ENCODE data around the gene HM13. TPM values are rescaled to one million over a fixed set of nuclear protein-coding genes. Genes with fewer than 3 reads are reported as not detected.

Gene HM13
- total and polyA plus RNA-seq, 2 donors (not counting 1 experiment from before 2014, with no cell fraction given), result 73.2 to 85.1 TPM

DNA sequence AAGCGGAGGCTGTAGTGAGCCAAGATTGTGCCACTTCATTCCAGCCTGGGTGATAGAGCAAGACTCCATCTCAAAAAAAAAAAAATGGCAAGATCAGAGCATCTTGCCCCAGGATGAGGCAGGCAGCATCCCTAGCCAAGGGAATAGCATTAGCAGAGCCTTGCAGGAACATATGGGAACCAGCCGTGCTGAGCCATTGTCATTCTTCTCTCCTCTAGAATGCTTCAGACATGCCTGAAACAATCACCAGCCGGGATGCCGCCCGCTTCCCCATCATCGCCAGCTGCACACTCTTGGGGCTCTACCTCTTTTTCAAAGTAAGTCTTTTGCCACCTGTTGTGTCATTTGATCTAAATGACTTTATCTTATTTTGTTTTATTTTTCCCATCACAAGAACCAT lies 13.0 kb downstream of the HM13 start:
- DNase-seq, result no peak
- Histone ChIP-seq H3K9ac (ENCODE audit: low read length) (no peak overlapping the region), H3K9me3 (ENCODE audit: control extremely low read depth in 1 of 3, control insufficient read depth in 2 of 3, insufficient read depth in 1 of 3, low read length in 2 of 3) (no peaks in the 10 kb centered on the region), H3K4me1 (ENCODE audit: control insufficient read depth in 2 of 2, insufficient read depth in 2 of 2, low read length in 2 of 2) (no peaks in the 10 kb centered on the region), H3K27ac (ENCODE audit: low read length in 2 of 2) (no peak overlapping the region), H4K20me1 (ENCODE audit: control insufficient read depth, insufficient read depth, low read length, poor library complexity, severe bottlenecking) (peaks cover 10% of the 10 kb centered on the region), H3K79me2 (ENCODE audit: control insufficient read depth, insufficient read depth, low read length) (peaks cover 43% of the 10 kb centered on the region), H3K4me3 (ENCODE audit: control extremely low read depth in 1 of 5, extremely low read depth in 1 of 5, insufficient read depth in 1 of 5, low read depth in 2 of 5, low read length in 4 of 5) (no peak overlapping the region), H3K27me3 (replicated peaks in 1 of 4; ENCODE audit: control extremely low read depth in 1 of 4, control insufficient read depth in 3 of 4, insufficient read depth in 4 of 4, low read length in 3 of 4) (no peaks in the 10 kb centered on the region), H3K36me3 (replicated peaks in 1 of 2; ENCODE audit: control extremely low read depth in 1 of 2, control insufficient read depth in 1 of 2, extremely low read depth in 1 of 2, insufficient read depth in 2 of 2, low read length in 1 of 2) (peaks cover 0 to 31% of the 10 kb centered on the region in 2 experiments), H3K4me2 (replicated peaks; ENCODE audit: low read depth, low read length, poor library complexity, severe bottlenecking) (no peak overlapping the region), H2AFZ (ENCODE audit: insufficient read depth, low read depth, low read length, poor library complexity, severe bottlenecking) (no peak overlapping the region)
- ChIA-PET POLR2A (no interaction called here), CTCF (interaction anchor here (1.0 kb wide), 1 partner anchor 24 kb away, joined by 3 read pairs; no protein-coding TSS in a partner anchor)
- no peak overlapping the region for H3K4me3 Mint-ChIP-seq
- WGBS (ENCODE audit: insufficient coverage), result over 99% methylated on average over 6 of the region's 6 CpGs
- intact Hi-C loops (cut with micrococcal nuclease), result no loop called here
- no peak for ATAC-seq (ENCODE audit: low read depth)
- no peaks in the 10 kb centered on the region for H3K27me3 Mint-ChIP-seq
- H3K9me3 Mint-ChIP-seq (ENCODE audit: insufficient read depth), result no peaks in the 10 kb centered on the region
- no peak for TF ChIP-seq EZH2 (IDR thresholded peaks at IDR 0.05; ENCODE audit: borderline replicate concordance, insufficient read depth, low read depth, low read length, poor library complexity, severe bottlenecking)
- TF ChIP-seq, protein P1, sequence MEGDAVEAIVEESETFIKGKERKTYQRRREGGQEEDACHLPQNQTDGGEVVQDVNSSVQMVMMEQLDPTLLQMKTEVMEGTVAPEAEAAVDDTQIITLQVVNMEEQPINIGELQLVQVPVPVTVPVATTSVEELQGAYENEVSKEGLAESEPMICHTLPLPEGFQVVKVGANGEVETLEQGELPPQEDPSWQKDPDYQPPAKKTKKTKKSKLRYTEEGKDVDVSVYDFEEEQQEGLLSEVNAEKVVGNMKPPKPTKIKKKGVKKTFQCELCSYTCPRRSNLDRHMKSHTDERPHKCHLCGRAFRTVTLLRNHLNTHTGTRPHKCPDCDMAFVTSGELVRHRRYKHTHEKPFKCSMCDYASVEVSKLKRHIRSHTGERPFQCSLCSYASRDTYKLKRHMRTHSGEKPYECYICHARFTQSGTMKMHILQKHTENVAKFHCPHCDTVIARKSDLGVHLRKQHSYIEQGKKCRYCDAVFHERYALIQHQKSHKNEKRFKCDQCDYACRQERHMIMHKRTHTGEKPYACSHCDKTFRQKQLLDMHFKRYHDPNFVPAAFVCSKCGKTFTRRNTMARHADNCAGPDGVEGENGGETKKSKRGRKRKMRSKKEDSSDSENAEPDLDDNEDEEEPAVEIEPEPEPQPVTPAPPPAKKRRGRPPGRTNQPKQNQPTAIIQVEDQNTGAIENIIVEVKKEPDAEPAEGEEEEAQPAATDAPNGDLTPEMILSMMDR (IDR thresholded peaks at IDR 0.05), result no peak
- no peak overlapping the region for H3K27ac Mint-ChIP-seq
- peaks cover 9% of the 10 kb centered on the region for H3K4me1 Mint-ChIP-seq

DNA sequence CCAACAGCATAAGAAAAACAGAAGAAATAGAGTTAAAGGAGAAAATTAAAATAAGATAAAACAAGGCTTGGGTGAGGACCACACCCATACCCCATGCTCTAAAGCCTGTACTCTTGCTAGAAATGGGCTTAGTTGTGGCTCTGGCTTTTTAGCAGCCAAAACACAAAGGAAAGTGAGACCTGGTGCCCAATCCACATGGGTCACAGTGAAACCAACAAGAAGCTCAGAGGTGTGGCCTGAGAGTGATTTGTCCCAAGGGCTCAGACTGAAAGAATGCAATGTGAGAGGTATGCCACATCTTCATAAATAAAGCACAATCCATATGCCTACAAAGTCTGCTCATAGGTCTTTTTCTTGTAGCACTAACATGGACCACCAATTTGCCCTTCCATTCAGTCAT lies 21.1 kb downstream of the HM13 start:
- H3K9ac ChIP-seq (ENCODE audit: low read length), result no peak overlapping the region
- H3K4me1 Mint-ChIP-seq, result no peaks in the 10 kb centered on the region
- H2AFZ ChIP-seq (ENCODE audit: insufficient read depth, low read depth, low read length, poor library complexity, severe bottlenecking), result no peak overlapping the region
- H3K27me3 ChIP-seq (replicated peaks in 1 of 4; ENCODE audit: control extremely low read depth in 1 of 4, control insufficient read depth in 3 of 4, insufficient read depth in 4 of 4, low read length in 3 of 4), result no peaks in the 10 kb centered on the region
- no peaks in the 10 kb centered on the region for H3K27me3 Mint-ChIP-seq
- H3K27ac Mint-ChIP-seq, result no peak overlapping the region
- CTCF ChIA-PET, result no interaction called here
- peaks cover 26% of the 10 kb centered on the region for H3K79me2 ChIP-seq (ENCODE audit: control insufficient read depth, insufficient read depth, low read length)
- ATAC-seq (ENCODE audit: low read depth) (no peak), DNase-seq (no peak)
- no peak overlapping the region for H3K4me2 ChIP-seq (replicated peaks; ENCODE audit: low read depth, low read length, poor library complexity, severe bottlenecking)
- H3K4me3 ChIP-seq (ENCODE audit: control extremely low read depth in 1 of 5, extremely low read depth in 1 of 5, insufficient read depth in 1 of 5, low read depth in 2 of 5, low read length in 4 of 5), result no peak overlapping the region
- POLR2A ChIA-PET, result no interaction called here
- no peak for TF ChIP-seq EZH2 (IDR thresholded peaks at IDR 0.05; ENCODE audit: borderline replicate concordance, insufficient read depth, low read depth, low read length, poor library complexity, severe bottlenecking)
- TF ChIP-seq, protein P1 (IDR thresholded peaks at IDR 0.05), result no peak
- intact Hi-C loops (cut with micrococcal nuclease), result no loop called here
- no peaks in the 10 kb centered on the region for H3K9me3 Mint-ChIP-seq (ENCODE audit: insufficient read depth)
- peaks cover 25 to 77% of the 10 kb centered on the region in 2 experiments for H3K36me3 ChIP-seq (replicated peaks in 1 of 2; ENCODE audit: control extremely low read depth in 1 of 2, control insufficient read depth in 1 of 2, extremely low read depth in 1 of 2, insufficient read depth in 2 of 2, low read length in 1 of 2)
- H3K4me3 Mint-ChIP-seq, result no peak overlapping the region
- no peak overlapping the region for H3K27ac ChIP-seq (ENCODE audit: low read length in 2 of 2)
- peaks cover 11% of the 10 kb centered on the region for H4K20me1 ChIP-seq (ENCODE audit: control insufficient read depth, insufficient read depth, low read length, poor library complexity, severe bottlenecking)
- H3K9me3 ChIP-seq (ENCODE audit: control extremely low read depth in 1 of 3, control insufficient read depth in 2 of 3, insufficient read depth in 1 of 3, low read length in 2 of 3), result no peaks in the 10 kb centered on the region
- no peaks in the 10 kb centered on the region for H3K4me1 ChIP-seq (ENCODE audit: control insufficient read depth in 2 of 2, insufficient read depth in 2 of 2, low read length in 2 of 2)
